ENCODE results near the gene SURF6. TPM values are rescaled to one million over a fixed set of nuclear protein-coding genes. Genes with fewer than 3 reads are reported as not detected.

SURF6 gene
- total RNA-seq, 1 experiment from 2014 or later, result 56.3 TPM

DNA sequence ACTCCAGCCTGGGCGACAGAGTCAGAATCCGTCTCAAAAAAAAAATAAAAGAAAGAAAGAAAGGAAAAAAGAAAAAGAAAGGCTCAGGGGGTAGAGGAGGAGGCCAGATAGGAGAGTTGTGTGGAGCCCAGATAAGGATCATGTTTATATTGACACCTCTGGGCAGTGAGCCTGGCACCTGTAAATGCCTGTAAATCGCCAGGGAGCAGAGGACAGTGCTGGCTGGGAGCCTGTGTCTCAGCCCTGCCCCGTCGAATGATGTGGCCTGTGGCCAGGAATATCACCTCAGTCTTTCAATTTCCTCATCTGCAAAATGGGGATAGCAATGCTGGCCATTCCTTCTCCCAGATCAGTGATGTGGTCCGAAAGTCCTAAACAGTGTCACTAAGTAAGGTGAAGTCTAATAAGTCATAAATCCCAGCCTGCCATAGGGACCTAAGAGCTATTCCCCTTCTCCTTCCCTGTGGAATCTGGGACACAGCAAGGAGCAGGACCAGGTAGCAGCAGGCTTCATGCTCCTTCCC lies 50.7 kb downstream of the SURF6 start:
- no peak overlapping the region for H3K23ac ChIP-seq (ENCODE audit: insufficient read length, low read depth, low read length)
- H4K8ac ChIP-seq (replicated peaks; ENCODE audit: insufficient read length, low read depth, low read length), result no peak overlapping the region

More for the DNA sequence above, 50.7 kb downstream of the SURF6 start:
- no CpG with 5 or more reads among the region's 6 CpGs for WGBS (ENCODE audit: extremely low coverage, insufficient read length, low lambda C conversion rate)
- H3K4me3 Mint-ChIP-seq, result no peak overlapping the region
- no peak overlapping the region for H3K56ac ChIP-seq (ENCODE audit: insufficient read length, low read depth, low read length)
- H3K4me2 ChIP-seq (ENCODE audit: insufficient read depth, insufficient read length, low read length), result no peak overlapping the region
- DNase-seq, result no peak
- TF ChIP-seq, protein P1, sequence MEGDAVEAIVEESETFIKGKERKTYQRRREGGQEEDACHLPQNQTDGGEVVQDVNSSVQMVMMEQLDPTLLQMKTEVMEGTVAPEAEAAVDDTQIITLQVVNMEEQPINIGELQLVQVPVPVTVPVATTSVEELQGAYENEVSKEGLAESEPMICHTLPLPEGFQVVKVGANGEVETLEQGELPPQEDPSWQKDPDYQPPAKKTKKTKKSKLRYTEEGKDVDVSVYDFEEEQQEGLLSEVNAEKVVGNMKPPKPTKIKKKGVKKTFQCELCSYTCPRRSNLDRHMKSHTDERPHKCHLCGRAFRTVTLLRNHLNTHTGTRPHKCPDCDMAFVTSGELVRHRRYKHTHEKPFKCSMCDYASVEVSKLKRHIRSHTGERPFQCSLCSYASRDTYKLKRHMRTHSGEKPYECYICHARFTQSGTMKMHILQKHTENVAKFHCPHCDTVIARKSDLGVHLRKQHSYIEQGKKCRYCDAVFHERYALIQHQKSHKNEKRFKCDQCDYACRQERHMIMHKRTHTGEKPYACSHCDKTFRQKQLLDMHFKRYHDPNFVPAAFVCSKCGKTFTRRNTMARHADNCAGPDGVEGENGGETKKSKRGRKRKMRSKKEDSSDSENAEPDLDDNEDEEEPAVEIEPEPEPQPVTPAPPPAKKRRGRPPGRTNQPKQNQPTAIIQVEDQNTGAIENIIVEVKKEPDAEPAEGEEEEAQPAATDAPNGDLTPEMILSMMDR (conservative IDR thresholded peaks at IDR 0.05), result no peak
- no peak overlapping the region for H3K27ac Mint-ChIP-seq
- H4K20me1 ChIP-seq (ENCODE audit: control insufficient read depth, insufficient read depth, insufficient read length), result no peaks in the 10 kb centered on the region
- no peak overlapping the region for H2BK5ac ChIP-seq (ENCODE audit: insufficient read length, low read length)
- no peaks in the 10 kb centered on the region for H3K23me2 ChIP-seq (ENCODE audit: insufficient read length, low read depth, low read length, poor library complexity, severe bottlenecking)
- H3K4ac ChIP-seq (ENCODE audit: low read depth, low read length), result no peak overlapping the region
- H3T11ph ChIP-seq (ENCODE audit: low read length), result no peak overlapping the region
- peaks cover 0 to 4% (median 3%) of the 10 kb centered on the region in 3 experiments; a peak in 2 of 7 replicates for H3K36me3 Mint-ChIP-seq (ENCODE audit: insufficient read depth in 1 of 3, low read depth in 3 of 3)
- no peak overlapping the region for H4K5ac ChIP-seq (ENCODE audit: insufficient read length, low read depth, low read length)
- H3K14ac ChIP-seq (ENCODE audit: insufficient read depth, low read length), result no peak overlapping the region
- H4K91ac ChIP-seq (ENCODE audit: insufficient read length, low read depth, low read length), result no peak overlapping the region
- no peaks in the 10 kb centered on the region; a peak in 1 of 4 replicates for H3K4me1 Mint-ChIP-seq
- H2AK5ac ChIP-seq (ENCODE audit: insufficient read length, low read length), result no peak overlapping the region
- H3K27ac ChIP-seq (ENCODE audit: insufficient read length, low read depth, low read length), result no peak overlapping the region
- no peaks in the 10 kb centered on the region for H3K4me1 ChIP-seq (ENCODE audit: insufficient read depth, low read length)
- H3K27me3 Mint-ChIP-seq (ENCODE audit: low read depth), result peaks cover 12% of the 10 kb centered on the region
- H3K9ac ChIP-seq (ENCODE audit: extremely low read depth, insufficient read length, low read length), result no peak overlapping the region
- H3K9me3 Mint-ChIP-seq, result peaks cover 32 to 37% of the 10 kb centered on the region in 2 experiments
- no peak overlapping the region for H2BK20ac ChIP-seq (ENCODE audit: low read depth, low read length, poor library complexity, severe bottlenecking)
- H2BK12ac ChIP-seq (ENCODE audit: insufficient read length, low read depth, low read length), result no peak overlapping the region
- no peak overlapping the region for H2BK120ac ChIP-seq (ENCODE audit: low read depth, low read length, poor library complexity, severe bottlenecking)
- H3K79me2 ChIP-seq (ENCODE audit: insufficient read depth, low read length), result no peaks in the 10 kb centered on the region
- H2AFZ ChIP-seq (ENCODE audit: low read length), result no peak overlapping the region
- no peak overlapping the region for H3K18ac ChIP-seq (ENCODE audit: insufficient read length, low read depth, low read length)
- no peaks in the 10 kb centered on the region for H3K9me3 ChIP-seq (ENCODE audit: control insufficient read depth, low read depth, low read length)
- no peaks in the 10 kb centered on the region for H3K79me1 ChIP-seq (ENCODE audit: insufficient read depth, low read depth, low read length, poor library complexity, severe bottlenecking)
- no peak overlapping the region for H2BK15ac ChIP-seq (ENCODE audit: low read depth, low read length)
- H3K27me3 ChIP-seq (ENCODE audit: insufficient read depth, low read length), result no peaks in the 10 kb centered on the region

All from H9 (cell line).